ENCODE data around the gene KCP.

KCP gene

GRCh38 chr7:128928882-128929788 is 18.6 kb upstream of the KCP start:
- H3K27me3 ChIP-seq (ENCODE audit: control insufficient read depth, insufficient read depth, low read length) = no peaks in the 10 kb centered on the region
- no peaks in the 10 kb centered on the region for H3K9me3 ChIP-seq (ENCODE audit: control insufficient read depth, low read depth, low read length)
- H3K9ac ChIP-seq (ENCODE audit: low read length) = no peak overlapping the region

GRCh38 chr7:128928159-128928813 is 17.8 kb upstream of the KCP start:
- Histone ChIP-seq H3K27me3 (ENCODE audit: control insufficient read depth, insufficient read depth, low read length) (no peaks in the 10 kb centered on the region), H3K36me3 (ENCODE audit: control insufficient read depth, low read depth, low read length) (no peaks in the 10 kb centered on the region), H3K4me1 (ENCODE audit: control insufficient read depth, low read depth, low read length) (no peaks in the 10 kb centered on the region), H3K9me3 (ENCODE audit: control insufficient read depth, low read depth, low read length) (no peaks in the 10 kb centered on the region), H3K27ac (ENCODE audit: low read length) (no peak overlapping the region), H3K4me3 (ENCODE audit: low read length) (no peak overlapping the region), H3K9ac (ENCODE audit: low read length) (no peak overlapping the region)

More at GRCh38 chr7:128928882-128929788, 18.6 kb upstream of the KCP start:
- Histone ChIP-seq H3K4me3 (ENCODE audit: low read length) (no peak overlapping the region), H3K36me3 (ENCODE audit: control insufficient read depth, low read depth, low read length) (no peaks in the 10 kb centered on the region), H3K27ac (ENCODE audit: low read length) (no peak overlapping the region), H3K4me1 (ENCODE audit: control insufficient read depth, low read depth, low read length) (no peaks in the 10 kb centered on the region)

DNA sequence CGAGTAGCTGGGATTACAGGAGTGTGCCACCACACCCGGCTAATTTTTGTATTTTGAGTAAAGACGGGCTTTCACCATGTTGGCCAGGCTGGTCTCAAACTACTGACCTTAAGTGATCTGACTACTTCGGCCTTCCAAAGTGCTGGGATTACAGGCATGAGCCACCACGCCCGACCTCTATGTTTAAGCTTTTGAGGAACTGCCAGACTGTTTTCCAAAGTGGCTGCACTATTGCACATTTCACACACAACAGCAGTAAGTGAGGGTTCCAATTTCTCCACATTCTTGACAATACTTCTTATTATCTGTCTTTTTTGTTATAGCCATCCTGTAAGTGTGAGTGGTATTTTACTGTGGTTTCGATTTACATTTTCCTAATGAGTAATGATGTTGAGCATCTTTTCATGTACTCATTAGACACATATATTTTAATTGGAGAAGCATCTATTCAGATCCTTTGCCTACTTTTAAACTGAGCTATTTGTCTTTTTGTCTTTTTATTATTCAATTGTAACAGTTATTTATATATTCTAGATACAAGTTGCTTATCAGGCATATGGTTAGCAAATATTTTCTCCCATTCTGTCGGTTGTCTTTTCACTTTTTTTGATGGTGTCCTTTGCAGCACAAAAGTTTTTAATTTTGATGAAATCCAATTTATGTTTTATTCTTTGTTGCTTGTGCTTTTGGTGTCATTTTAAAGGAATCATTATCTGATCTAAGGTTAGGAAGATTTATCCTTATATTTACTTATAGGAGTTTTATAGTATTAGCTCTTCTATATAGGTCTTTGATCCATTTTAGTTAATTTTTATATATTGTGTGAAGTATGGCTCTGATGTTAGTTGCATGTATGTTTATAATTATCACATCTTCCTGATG is 14.4 kb upstream of the KCP start:
- Histone ChIP-seq H3K9me3 (ENCODE audit: control insufficient read depth, low read depth, low read length) (no peaks in the 10 kb centered on the region), H3K27ac (ENCODE audit: low read length) (no peak overlapping the region), H3K27me3 (ENCODE audit: control insufficient read depth, insufficient read depth, low read length) (no peaks in the 10 kb centered on the region), H3K4me3 (ENCODE audit: low read length) (no peak overlapping the region), H3K36me3 (ENCODE audit: control insufficient read depth, low read depth, low read length) (no peaks in the 10 kb centered on the region), H3K4me1 (ENCODE audit: control insufficient read depth, low read depth, low read length) (peaks cover 4% of the 10 kb centered on the region), H3K9ac (ENCODE audit: low read length) (no peak overlapping the region)

- no peaks in the 10 kb centered on the region for H3K36me3 ChIP-seq (ENCODE audit: control insufficient read depth, low read depth, low read length)
- H3K4me3 ChIP-seq (ENCODE audit: low read length) = no peak overlapping the region
- H3K4me1 ChIP-seq (ENCODE audit: control insufficient read depth, low read depth, low read length) = peaks cover 4% of the 10 kb centered on the region
- no peak overlapping the region for H3K9ac ChIP-seq (ENCODE audit: low read length)
- no peak overlapping the region for H3K27ac ChIP-seq (ENCODE audit: low read length)
- no peaks in the 10 kb centered on the region for H3K27me3 ChIP-seq (ENCODE audit: control insufficient read depth, insufficient read depth, low read length)
- H3K9me3 ChIP-seq (ENCODE audit: control insufficient read depth, low read depth, low read length) = no peaks in the 10 kb centered on the region
Observed at GRCh38 chr7:128923411-128923800, 12.9 kb upstream of the KCP start.

DNA sequence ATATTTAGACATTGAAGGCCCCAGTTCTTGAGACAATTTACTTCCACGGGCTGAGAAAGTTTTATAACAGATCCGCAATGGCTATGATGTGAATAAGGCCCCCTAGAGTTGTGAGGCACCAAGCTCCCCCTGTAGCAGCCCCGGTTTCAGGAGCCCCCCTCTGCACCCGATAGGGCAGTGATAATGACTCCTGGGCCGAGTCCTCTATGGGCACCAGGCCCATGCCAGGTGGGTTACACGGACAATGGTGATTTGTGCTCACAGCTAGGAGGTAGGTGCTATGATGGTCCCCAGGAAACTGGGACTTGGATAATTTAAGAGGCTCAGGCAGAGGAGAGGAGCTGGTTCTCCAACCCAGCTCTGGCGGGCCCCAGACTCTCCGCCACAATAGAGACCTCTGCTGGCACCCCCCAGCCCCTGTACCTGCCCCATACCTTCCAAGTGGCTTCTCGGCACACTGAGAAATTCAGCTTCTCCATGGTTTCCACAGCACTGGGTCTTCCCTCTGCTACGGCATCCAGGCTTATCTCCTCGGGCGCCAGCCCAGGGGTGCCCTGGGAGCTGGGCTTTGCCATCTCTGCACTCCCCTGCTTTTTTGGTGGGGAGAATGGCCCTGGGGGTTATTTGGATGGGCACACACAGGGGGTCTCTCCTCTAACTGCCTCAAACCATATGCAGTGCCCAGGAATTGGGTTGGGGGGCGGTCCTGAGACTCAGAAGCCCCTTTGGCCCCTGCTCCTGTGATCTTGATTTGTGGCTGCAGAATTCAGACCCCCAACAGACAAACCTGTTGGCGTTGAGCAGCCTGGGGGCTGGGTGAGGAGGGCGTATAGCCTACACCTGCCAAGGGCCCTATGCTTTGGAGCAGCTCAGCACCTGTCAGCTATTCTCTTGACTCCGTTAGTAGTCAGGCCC is 12.2 kb upstream of the KCP start:
- Histone ChIP-seq H3K9me3 (ENCODE audit: control insufficient read depth, low read depth, low read length) (no peaks in the 10 kb centered on the region), H3K27ac (ENCODE audit: low read length) (no peak overlapping the region), H3K27me3 (ENCODE audit: control insufficient read depth, insufficient read depth, low read length) (no peaks in the 10 kb centered on the region), H3K9ac (ENCODE audit: low read length) (no peak overlapping the region), H3K4me1 (ENCODE audit: control insufficient read depth, low read depth, low read length) (peaks cover 4% of the 10 kb centered on the region), H3K4me3 (ENCODE audit: low read length) (no peak overlapping the region), H3K36me3 (ENCODE audit: control insufficient read depth, low read depth, low read length) (no peaks in the 10 kb centered on the region)

DNA sequence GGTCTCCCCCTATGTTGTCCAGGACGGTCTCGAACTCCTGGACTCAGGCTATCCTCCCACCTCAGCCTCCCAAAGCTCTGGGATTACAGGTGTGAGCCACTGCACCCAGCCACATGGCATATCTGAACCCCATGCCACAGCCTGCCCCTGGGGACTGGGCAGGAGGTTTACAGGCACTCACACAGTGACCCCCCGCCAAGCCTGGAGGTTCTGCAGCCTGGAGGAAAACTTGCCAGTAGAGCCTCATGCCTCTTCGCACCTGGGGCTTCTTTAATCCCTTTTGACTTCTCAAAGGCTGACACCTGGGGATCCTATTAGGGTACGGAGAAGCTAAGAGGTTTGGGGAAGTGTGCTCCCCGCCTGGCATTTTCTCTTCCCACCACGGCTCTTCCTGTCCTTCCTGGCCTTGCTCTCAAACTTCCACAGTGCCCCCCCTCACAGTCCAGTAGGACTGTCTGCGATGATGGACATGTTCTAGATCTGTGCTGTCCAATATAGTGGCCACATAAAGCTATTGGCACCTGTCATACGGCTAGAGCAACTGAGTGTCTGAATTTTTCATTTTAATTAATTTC is 11.4 kb upstream of the KCP start:
- no peaks in the 10 kb centered on the region for H3K9me3 ChIP-seq (ENCODE audit: control insufficient read depth, low read depth, low read length)
- peaks cover 4% of the 10 kb centered on the region for H3K4me1 ChIP-seq (ENCODE audit: control insufficient read depth, low read depth, low read length)
- H3K27ac ChIP-seq (ENCODE audit: low read length) = no peak overlapping the region
- no peaks in the 10 kb centered on the region for H3K36me3 ChIP-seq (ENCODE audit: control insufficient read depth, low read depth, low read length)
- H3K4me3 ChIP-seq (ENCODE audit: low read length) = no peak overlapping the region
- no peaks in the 10 kb centered on the region for H3K27me3 ChIP-seq (ENCODE audit: control insufficient read depth, insufficient read depth, low read length)
- no peak overlapping the region for H3K9ac ChIP-seq (ENCODE audit: low read length)

DNA sequence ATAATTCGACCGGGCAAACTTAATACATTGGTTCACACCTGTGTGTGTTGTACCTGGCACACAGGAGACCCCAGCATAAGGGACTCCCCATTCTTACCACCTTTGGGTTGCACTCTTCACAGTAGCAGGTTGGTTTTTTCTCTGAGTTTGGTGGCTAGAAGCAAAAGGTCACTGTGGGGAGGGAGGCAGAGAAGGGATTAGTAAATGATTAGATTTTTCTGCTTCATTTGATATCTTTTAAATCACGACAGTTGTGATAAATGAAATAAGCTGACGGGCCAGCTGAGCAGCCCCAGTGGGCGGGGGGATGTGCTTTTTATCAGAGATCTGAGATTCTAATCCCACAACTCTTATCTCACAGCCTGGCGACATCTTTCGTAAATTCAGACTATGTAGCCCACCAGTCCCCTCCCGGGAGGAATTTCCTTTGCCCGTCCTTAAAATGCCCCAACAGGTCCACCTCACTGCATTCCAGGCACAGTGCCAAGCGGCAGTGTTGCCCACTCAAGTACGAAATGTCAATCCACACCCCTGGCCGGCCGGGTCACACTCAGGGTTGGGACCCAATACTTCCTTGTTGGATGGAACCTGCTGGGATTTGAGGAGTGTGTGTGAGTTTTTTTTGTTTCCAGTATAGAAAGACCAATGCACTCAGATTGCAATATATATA is 10.5 kb upstream of the KCP start:
- Histone ChIP-seq H3K27me3 (ENCODE audit: control insufficient read depth, insufficient read depth, low read length) (no peaks in the 10 kb centered on the region), H3K9ac (ENCODE audit: low read length) (no peak overlapping the region), H3K4me3 (ENCODE audit: low read length) (no peak overlapping the region), H3K4me1 (ENCODE audit: control insufficient read depth, low read depth, low read length) (peaks cover 4% of the 10 kb centered on the region), H3K9me3 (ENCODE audit: control insufficient read depth, low read depth, low read length) (no peaks in the 10 kb centered on the region), H3K36me3 (ENCODE audit: control insufficient read depth, low read depth, low read length) (no peaks in the 10 kb centered on the region), H3K27ac (ENCODE audit: low read length) (no peak overlapping the region)

- Histone ChIP-seq H3K4me1 (ENCODE audit: control insufficient read depth, low read depth, low read length) (peaks cover 4% of the 10 kb centered on the region), H3K36me3 (ENCODE audit: control insufficient read depth, low read depth, low read length) (no peaks in the 10 kb centered on the region), H3K9me3 (ENCODE audit: control insufficient read depth, low read depth, low read length) (no peaks in the 10 kb centered on the region), H3K4me3 (ENCODE audit: low read length) (no peak overlapping the region), H3K9ac (ENCODE audit: low read length) (no peak overlapping the region), H3K27me3 (ENCODE audit: control insufficient read depth, insufficient read depth, low read length) (no peaks in the 10 kb centered on the region), H3K27ac (ENCODE audit: low read length) (no peak overlapping the region)
Observed at GRCh38 chr7:128919881-128920799, 9.6 kb upstream of the KCP start.

GRCh38 chr7:128919241-128919640 is 8.7 kb upstream of the KCP start:
- H3K4me3 ChIP-seq (ENCODE audit: low read length) = no peak overlapping the region
- peaks cover 7% of the 10 kb centered on the region for H3K4me1 ChIP-seq (ENCODE audit: control insufficient read depth, low read depth, low read length)
- H3K36me3 ChIP-seq (ENCODE audit: control insufficient read depth, low read depth, low read length) = no peaks in the 10 kb centered on the region
- no peaks in the 10 kb centered on the region for H3K9me3 ChIP-seq (ENCODE audit: control insufficient read depth, low read depth, low read length)
- no peak overlapping the region for H3K27ac ChIP-seq (ENCODE audit: low read length)
- no peaks in the 10 kb centered on the region for H3K27me3 ChIP-seq (ENCODE audit: control insufficient read depth, insufficient read depth, low read length)
- H3K9ac ChIP-seq (ENCODE audit: low read length) = no peak overlapping the region
